Common myeloid progenitor, CD34-positive (primary cell): Measurements from ENCODE around the gene NCF1. TPM values are rescaled to one million over a fixed set of nuclear protein-coding genes. Genes with fewer than 3 reads are reported as not detected.
"Not testable (repeated sequence)": the region's sequence is repeated elsewhere in the genome, so short reads cannot be mapped to it uniquely, and the experiment has no call there.

Source experiments
- CTCF ChIA-PET: fragments of 350-600 bp; sonication (Branson Sonifier 250); formaldehyde crosslinking; loops from one replicate; lab custom pipeline; 2021; ENCODE audit warnings: antibody characterized with exemption; lab: Charles Lee
- POLR2A ChIA-PET: fragments of 350-600 bp; sonication (Branson Sonifier 250); formaldehyde crosslinking; loops from one replicate; lab custom pipeline; 2021; ENCODE audit warnings: antibody characterized with exemption; lab: Charles Lee
- DNase-seq, 3 donors: peaks; one replicate each; pipeline versions ENCODE4 v3.0.0 to v3.0.0-alpha.2; 2013
- H3K27ac ChIP-seq, 2 experiments: 1 replicate in 1 of 2; 2 replicates in 1 of 2; pipeline ENCODE4 v1.7.0; 2013; ENCODE audit warnings: inconsistent platforms in 2 of 2, low read length in 2 of 2, mild to moderate bottlenecking in 2 of 2, low read depth in 1 of 2, moderate library complexity in 1 of 2; ENCODE audit not compliant: severe bottlenecking in 2 of 2, insufficient read depth in 1 of 2, poor library complexity in 1 of 2
- H3K27me3 ChIP-seq, 5 experiments: replicated peaks in 2 of 5; 1 replicate in 3 of 5; 2 replicates in 2 of 5; pipeline versions ENCODE4 v1.6.1 to v1.7.0; 2013; ENCODE audit warnings: low read length in 4 of 5, mild to moderate bottlenecking in 2 of 5, moderate library complexity in 2 of 5, inconsistent platforms in 1 of 5; ENCODE audit not compliant: insufficient read depth in 5 of 5, control insufficient read depth in 4 of 5
- H3K36me3 ChIP-seq, 4 experiments: 1 replicate in 2 of 4; 2 replicates in 2 of 4; pipeline versions ENCODE4 v1.6.1 to v1.7.0; 2013; ENCODE audit warnings: low read length in 3 of 4, control low read depth in 1 of 4, mild to moderate bottlenecking in 1 of 4; ENCODE audit not compliant: control insufficient read depth in 4 of 4, insufficient read depth in 4 of 4
- H3K4me1 ChIP-seq, 4 experiments: 1 replicate in 3 of 4; 2 replicates in 1 of 4; pipeline versions ENCODE4 v1.6.1 to v1.7.1; 2013; ENCODE audit warnings: low read length in 3 of 4, mild to moderate bottlenecking in 3 of 4, control low read depth in 1 of 4, inconsistent platforms in 1 of 4, moderate library complexity in 1 of 4; ENCODE audit not compliant: control insufficient read depth in 4 of 4, insufficient read depth in 4 of 4; ENCODE audit errors: control extremely low read depth in 1 of 4
- H3K4me3 ChIP-seq, 7 experiments: 1 replicate in 4 of 7; 2 replicates in 3 of 7; pipeline versions ENCODE4 v1.5.1 to v1.7.0; 2013; ENCODE audit warnings: mild to moderate bottlenecking in 7 of 7, low read length in 6 of 7, moderate library complexity in 6 of 7, inconsistent platforms in 2 of 7, low read depth in 2 of 7, control low read depth in 1 of 7; ENCODE audit not compliant: insufficient read depth in 4 of 7, control insufficient read depth in 1 of 7; ENCODE audit errors: extremely low read depth in 1 of 7
- H3K9me3 ChIP-seq, 5 experiments: 1 replicate in 4 of 5; 2 replicates in 1 of 5; pipeline versions ENCODE4 v1.6.1 to v1.7.1; 2013; ENCODE audit warnings: low read length in 4 of 5, mild to moderate bottlenecking in 2 of 5, inconsistent platforms in 1 of 5, low read depth in 1 of 5, moderate library complexity in 1 of 5; ENCODE audit not compliant: control insufficient read depth in 4 of 5, insufficient read depth in 2 of 5; ENCODE audit errors: control extremely low read depth in 1 of 5
- WGBS: methylation state at CpG from one replicate; pipeline ENCODE4 v1.1.5; 2013; ENCODE audit not compliant: insufficient coverage; 5-methylcytosine and 5-hydroxymethylcytosine counted together
- polyA plus RNA-seq: library from polyadenylated mRNA; unstranded; fragments of 120-200 nt; gene quantifications from one replicate; pipeline ENCODE4 v1.2.1, GENCODE V29; 2013

NCF1 gene
- 2.8 TPM for polyA plus RNA-seq

GRCh38 chr7:74773760-74774750, at the start of gene NCF1:
Gene NCF1 (plus strand): TSS chr7:74774011. CDS start chr7:74774032, 21 bp downstream.
- H3K4me3 ChIP-seq, H3K27ac ChIP-seq, H3K36me3 ChIP-seq, CTCF ChIA-PET, H3K4me1 ChIP-seq, H3K27me3 ChIP-seq, H3K9me3 ChIP-seq, DNase-seq, POLR2A ChIA-PET: not testable (repeated sequence)
- no CpG with 5 or more reads among the region's 21 CpGs for WGBS

GRCh38 chr7:74725840-74726239, 48.0 kb upstream of the NCF1 start:
- CTCF ChIA-PET = no interaction called here
- Histone ChIP-seq H3K4me3 (no peak overlapping the region), H3K27ac (no peak overlapping the region), H3K4me1 (no peaks in the 10 kb centered on the region), H3K36me3 (peaks cover 9 to 32% (median 24%) of the 10 kb centered on the region in 4 experiments), H3K9me3 (no peaks in the 10 kb centered on the region), H3K27me3 (no peaks in the 10 kb centered on the region)
- POLR2A ChIA-PET = no interaction called here
- WGBS = no CpG with 5 or more reads among the region's 1 CpG
- DNase-seq = no peak

- no peak for DNase-seq
- Histone ChIP-seq H3K27ac (no peak overlapping the region), H3K4me3 (no peak overlapping the region), H3K4me1 (no peaks in the 10 kb centered on the region), H3K9me3 (no peaks in the 10 kb centered on the region), H3K27me3 (no peaks in the 10 kb centered on the region), H3K36me3 (peaks cover 9 to 32% (median 21%) of the 10 kb centered on the region in 4 experiments)
- ChIA-PET CTCF (no interaction called here), POLR2A (no interaction called here)
- WGBS = 100% methylated on average over 3 of the region's 8 CpGs
These were observed 47.3 kb upstream of the NCF1 start for GRCh38 chr7:74726309-74727101.

GRCh38 chr7:74728686-74729085, 45.1 kb upstream of the NCF1 start:
- H3K4me3 ChIP-seq, H3K27me3 ChIP-seq, H3K9me3 ChIP-seq, H3K4me1 ChIP-seq, DNase-seq, CTCF ChIA-PET, H3K27ac ChIP-seq, POLR2A ChIA-PET: not testable (repeated sequence)
- WGBS = no CpG with 5 or more reads among the region's 10 CpGs
- peaks cover 5 to 18% (median 11%) of the 10 kb centered on the region in 4 experiments for H3K36me3 ChIP-seq

- no CpG with 5 or more reads among the region's 5 CpGs for WGBS
- H3K4me3 ChIP-seq, H3K27me3 ChIP-seq, H3K9me3 ChIP-seq, POLR2A ChIA-PET, H3K27ac ChIP-seq, H3K4me1 ChIP-seq, CTCF ChIA-PET, DNase-seq: not testable (repeated sequence)
- peaks cover 5 to 13% (median 9%) of the 10 kb centered on the region in 4 experiments for H3K36me3 ChIP-seq
These were observed 43.6 kb upstream of the NCF1 start for GRCh38 chr7:74730186-74730585.

- H3K27ac ChIP-seq, DNase-seq, POLR2A ChIA-PET, CTCF ChIA-PET, H3K27me3 ChIP-seq, H3K4me1 ChIP-seq, H3K4me3 ChIP-seq, H3K9me3 ChIP-seq, H3K36me3 ChIP-seq: not testable (repeated sequence)
- WGBS = no CpG with 5 or more reads among the region's 14 CpGs
These were observed 33.7 kb upstream of the NCF1 start for GRCh38 chr7:74739974-74740703.
